HTERT RPE-1 (cell line): Measurements from ENCODE around the gene TMEM107.

Source experiments
- in situ Hi-C: fragments of 300-500 bp; cut with MboI; formaldehyde crosslinking; loops from 4 replicates; pipeline ENCODE4 v1.14.3; 2020; ENCODE audit warnings: low sequenced_read_pairs

TMEM107 gene

DNA sequence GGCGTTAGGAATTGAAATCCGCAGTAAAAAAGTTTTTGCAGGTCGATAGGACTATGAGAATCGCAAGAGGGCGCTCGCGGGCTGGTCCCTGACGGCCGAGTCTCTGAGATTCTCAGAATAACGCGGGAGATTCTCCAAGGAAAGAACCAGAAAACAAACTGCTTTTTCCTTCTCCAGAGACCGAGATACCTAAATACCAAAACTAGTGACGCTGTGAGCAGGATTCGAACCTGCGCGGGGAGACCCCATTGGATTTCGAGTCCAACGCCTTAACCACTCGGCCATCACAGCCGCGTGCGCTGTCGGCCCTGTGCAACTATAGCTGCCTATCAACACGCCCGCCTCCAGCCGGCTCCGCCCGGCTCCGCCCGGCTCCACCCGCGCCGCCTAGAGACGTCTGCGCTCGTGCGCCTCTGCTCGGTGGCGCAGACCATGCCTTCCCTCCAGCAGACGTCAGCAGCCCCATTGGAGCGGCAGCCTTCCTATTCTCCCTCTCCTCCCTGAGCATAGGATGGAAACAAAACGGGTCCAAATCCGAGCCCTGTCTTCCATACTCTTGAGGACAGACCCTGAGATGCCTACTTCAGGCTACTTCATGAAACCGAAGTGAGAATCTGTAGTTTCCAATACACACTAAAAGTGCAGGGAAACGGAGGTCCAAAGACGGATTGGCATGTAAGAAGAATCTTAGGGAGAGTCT, 37.4 kb downstream of the TMEM107 start:
- in situ Hi-C loops: no loop called here

- in situ Hi-C loops: no loop called here
Observed at GRCh38 chr17:8138374-8138671, 37.9 kb downstream of the TMEM107 start.

DNA sequence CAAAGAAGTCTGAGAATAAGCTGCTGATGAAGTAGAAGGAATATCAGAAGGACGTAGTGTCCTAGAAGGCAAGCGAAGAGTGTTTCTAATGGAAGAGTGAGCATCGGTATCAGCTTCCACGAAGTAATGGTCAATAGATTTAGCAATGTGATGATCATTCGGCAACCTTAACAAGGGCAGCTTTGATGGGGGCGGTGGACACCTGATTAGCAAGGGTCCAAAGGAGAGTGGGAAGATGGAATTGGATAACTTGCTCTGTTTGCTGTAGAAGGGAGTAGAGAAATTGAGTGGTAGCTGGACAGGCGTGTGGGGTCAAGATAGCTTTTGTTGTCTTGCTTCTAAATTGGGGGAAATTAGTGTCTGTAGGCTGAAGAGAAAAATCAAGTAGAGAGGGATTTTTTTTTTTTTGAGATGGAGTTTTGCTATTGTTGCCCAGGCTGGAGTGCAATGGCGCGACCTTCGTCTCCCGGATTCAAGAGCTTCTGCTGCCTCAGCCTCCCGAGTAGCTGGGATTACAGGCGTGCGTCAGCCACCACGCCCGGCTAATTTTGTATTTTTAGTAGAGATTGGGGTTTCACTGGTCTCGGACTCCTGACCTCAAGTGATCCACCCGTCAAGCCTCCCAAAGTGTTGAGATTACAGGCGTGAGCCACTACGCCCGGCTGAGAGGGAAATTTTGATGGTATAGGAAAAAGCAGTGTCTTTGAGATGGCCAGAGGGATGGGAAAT, 38.4 kb downstream of the TMEM107 start:
- in situ Hi-C loops: no loop called here

- in situ Hi-C loops: no loop called here
Observed at GRCh38 chr17:8133941-8134340, 42.2 kb downstream of the TMEM107 start.

- in situ Hi-C loops: no loop called here
Observed at GRCh38 chr17:8133399-8133798, 42.8 kb downstream of the TMEM107 start.

- in situ Hi-C loops: no loop called here
Observed at GRCh38 chr17:8131844-8132441, 44.2 kb downstream of the TMEM107 start.

GRCh38 chr17:8128125-8128784, 47.9 kb downstream of the TMEM107 start:
- in situ Hi-C loops: no loop called here

- in situ Hi-C loops: no loop called here
Observed at GRCh38 chr17:8126491-8127066, 49.6 kb downstream of the TMEM107 start.

DNA sequence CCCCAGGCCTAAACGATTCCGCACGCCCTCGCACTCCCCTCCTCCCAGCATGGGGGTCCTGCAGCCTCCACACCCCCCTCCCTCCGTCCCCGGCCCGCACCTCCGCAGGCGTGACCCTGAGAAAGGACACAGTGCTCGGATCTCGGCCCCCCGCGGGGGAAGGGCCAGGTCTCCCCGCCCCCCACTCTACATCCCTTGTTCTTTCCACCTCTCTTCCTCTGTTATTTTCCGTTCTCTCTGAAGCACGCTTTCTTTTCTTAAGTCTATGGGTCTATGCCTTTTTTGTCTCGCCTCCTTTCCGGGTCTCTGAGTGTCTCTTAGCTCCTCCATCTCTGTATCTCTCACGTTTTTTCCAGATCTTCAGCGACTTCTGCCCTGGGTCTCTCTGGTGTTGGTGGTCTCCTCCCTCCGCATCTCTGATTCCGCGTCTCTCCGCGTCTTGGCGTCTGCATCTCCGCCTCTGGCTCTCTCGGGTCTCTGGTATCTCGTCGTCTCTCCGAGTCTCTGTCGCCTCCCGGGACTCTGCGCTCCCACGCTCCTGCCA, 50.2 kb downstream of the TMEM107 start:
- in situ Hi-C loops: no loop called here

GRCh38 chr17:8125154-8125946, 50.8 kb downstream of the TMEM107 start:
- in situ Hi-C loops: no loop called here

DNA sequence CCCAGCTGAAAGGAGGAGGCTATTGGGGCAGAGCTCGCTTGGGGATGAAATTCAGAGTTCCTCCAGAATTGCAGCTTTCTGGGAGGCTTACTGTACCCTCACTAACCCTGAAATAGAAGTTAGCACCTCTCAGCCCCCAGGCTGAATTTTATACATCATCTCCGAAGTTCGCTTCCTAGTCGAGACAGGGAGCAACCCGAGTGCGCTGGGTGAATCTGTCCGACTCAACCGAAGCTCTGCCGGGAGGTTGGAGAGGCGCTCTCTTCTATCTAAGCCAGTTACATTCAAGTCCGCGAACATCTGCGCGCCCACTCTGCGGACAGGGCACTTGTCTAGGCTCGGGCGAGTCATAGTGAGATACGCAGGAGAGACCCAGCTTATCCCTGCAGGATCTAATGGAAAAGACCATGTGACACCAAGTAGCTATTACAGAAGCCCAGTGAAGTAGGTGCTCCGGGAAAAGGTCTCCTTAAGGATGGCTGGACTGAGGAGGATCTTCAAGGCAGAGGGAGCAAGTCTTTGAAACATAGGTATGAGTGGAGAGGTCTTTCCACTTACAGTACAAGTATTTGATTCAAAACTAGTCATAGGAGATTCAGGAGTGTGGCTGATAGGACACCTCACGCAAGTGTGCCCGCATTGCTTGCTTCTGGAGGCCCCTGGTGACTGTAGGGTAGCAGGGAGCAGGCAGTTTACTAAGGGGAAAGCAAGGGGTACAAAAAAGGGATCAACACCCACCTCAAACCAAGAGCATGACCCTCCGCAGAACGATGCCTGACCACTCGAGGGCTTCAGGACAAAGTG, 51.6 kb downstream of the TMEM107 start:
- in situ Hi-C loops: no loop called here

DNA sequence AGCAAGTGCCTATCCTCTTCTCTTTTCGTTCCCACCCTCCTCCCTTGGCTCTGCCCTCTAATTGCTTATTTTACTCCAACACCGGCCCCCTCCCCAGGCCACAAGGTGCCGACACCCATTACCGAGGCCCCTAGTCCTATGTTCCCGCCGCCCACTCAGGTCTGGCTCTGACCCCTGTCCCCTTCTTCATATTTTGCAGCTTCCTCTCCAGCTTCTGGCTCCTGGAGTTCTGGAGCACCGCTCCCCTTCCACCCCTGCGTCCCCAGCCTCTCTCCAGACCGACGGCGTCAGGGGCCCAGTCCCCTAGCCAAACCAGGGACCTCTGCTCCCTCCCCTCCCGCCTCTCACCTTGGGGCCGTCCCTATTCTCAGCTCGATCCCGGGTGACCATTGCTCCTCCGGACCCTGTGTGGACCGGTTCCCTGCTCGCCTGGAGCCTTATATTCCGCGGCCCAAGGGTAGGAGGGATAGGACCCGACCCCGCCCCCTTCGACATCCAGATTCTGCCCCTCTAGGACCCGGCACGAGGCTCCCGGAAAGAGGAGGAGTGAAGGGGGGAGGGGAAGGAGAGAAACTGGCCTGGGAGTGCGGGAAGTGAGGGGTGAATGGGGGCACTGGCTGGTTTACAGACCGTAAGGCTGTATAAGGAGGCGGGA, 52.4 kb downstream of the TMEM107 start, which contains the start of gene HES7:
Gene HES7 (minus strand): TSS at position 412 of the 655 bp plus-strand sequence. CDS start 22 bp downstream, at position 390.
- in situ Hi-C loops: no loop called here

DNA sequence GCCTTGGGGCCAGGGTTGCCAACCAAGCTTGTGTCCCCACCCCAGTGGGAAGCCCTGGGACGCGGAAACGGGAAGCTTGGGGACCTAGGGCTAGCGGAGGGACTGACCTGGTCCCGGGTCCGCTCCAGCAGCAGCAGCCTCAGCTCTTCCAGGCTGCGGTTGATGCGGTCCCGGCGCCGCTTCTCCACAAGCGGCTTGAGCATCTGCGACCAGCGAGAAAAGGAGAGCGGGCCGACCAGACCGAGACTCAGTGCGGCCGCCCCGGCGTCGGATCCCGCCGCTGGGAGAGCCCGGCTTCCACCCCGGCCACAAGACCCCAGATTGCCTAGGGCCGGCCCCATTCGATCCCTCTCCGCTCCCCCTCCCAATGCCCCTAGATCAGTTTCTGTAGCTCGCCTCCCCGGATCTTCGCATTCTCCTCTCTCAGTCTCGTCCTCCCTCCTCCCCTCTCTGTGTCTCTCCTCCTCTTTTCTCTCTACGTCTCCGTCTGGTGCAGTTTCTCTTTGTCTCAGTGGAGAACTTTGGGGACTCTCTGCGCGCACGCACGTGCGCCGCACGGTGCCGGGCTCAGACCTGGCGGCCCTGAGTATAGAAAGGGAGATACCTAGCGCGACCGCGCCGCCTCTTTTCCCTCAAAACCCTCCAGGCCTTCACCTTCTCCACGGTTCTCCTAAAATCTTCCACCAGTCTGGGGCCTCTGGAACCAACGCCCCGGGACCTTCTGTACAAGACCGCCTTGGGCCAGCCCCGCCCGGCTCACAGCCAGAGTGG, 53.1 kb downstream of the TMEM107 start:
- in situ Hi-C loops: no loop called here
